HG03342 (cell line): ENCODE results near the gene IGHMBP2.

Experiments used
- ATAC-seq: cut with Tn5 transposase; IDR thresholded peaks from one replicate; pipeline ENCODE4 v1.9.1; 2021; ENCODE audit warnings: mild to moderate bottlenecking, moderate library complexity; ENCODE audit not compliant: unreplicated experiment

The IGHMBP2 gene

GRCh38 chr11:68938816-68939582 is 35.3 kb downstream of the IGHMBP2 start:
- no peak for ATAC-seq

GRCh38 chr11:68939583-68940555 is 36.2 kb downstream of the IGHMBP2 start:
- no peak for ATAC-seq

GRCh38 chr11:68940651-68941323 is 37.1 kb downstream of the IGHMBP2 start:
- no peak for ATAC-seq

- no peak for ATAC-seq
These were observed 37.8 kb downstream of the IGHMBP2 start for GRCh38 chr11:68941324-68942094.

- no peak for ATAC-seq
These were observed 38.5 kb downstream of the IGHMBP2 start for GRCh38 chr11:68942095-68942620.

GRCh38 chr11:68942751-68943271 is 39.1 kb downstream of the IGHMBP2 start:
- ATAC-seq, result no peak

- no peak for ATAC-seq
These were observed 42.9 kb downstream of the IGHMBP2 start for GRCh38 chr11:68946416-68947090.

- no peak for ATAC-seq
These were observed 43.5 kb downstream of the IGHMBP2 start for GRCh38 chr11:68947151-68947550.

GRCh38 chr11:68948496-68948895 is 44.8 kb downstream of the IGHMBP2 start:
- no peak for ATAC-seq

- ATAC-seq, result no peak
These were observed 45.2 kb downstream of the IGHMBP2 start for GRCh38 chr11:68948935-68949334.

GRCh38 chr11:68950270-68950669 is 46.6 kb downstream of the IGHMBP2 start:
- ATAC-seq, result no peak

- no peak for ATAC-seq
These were observed 47.1 kb downstream of the IGHMBP2 start for GRCh38 chr11:68950762-68951161.

- no peak for ATAC-seq
These were observed 51.3 kb downstream of the IGHMBP2 start for GRCh38 chr11:68954836-68955606.

GRCh38 chr11:68955607-68955958 is 51.9 kb downstream of the IGHMBP2 start:
- ATAC-seq, result no peak

GRCh38 chr11:68956142-68956541 is 52.5 kb downstream of the IGHMBP2 start:
- ATAC-seq, result no peak

- no peak for ATAC-seq
These were observed 53.0 kb downstream of the IGHMBP2 start for GRCh38 chr11:68956547-68957254.

- no peak for ATAC-seq
These were observed 54.5 kb downstream of the IGHMBP2 start for GRCh38 chr11:68958211-68958610.
